ENCODE measurements around the gene GPER1. TPM values are rescaled to one million over a fixed set of nuclear protein-coding genes. Genes with fewer than 3 reads are reported as not detected.
"Not testable (repeated sequence)": the region's sequence is repeated elsewhere in the genome, so short reads cannot be mapped to it uniquely, and the experiment has no call there.

GPER1 gene
- total RNA-seq, 2 donors from 2014 or later = 3.9 to 5.3 TPM

GRCh38 chr7:1140476-1141104 lies 52.7 kb downstream of the GPER1 start:
- ATAC-seq (ENCODE audit: insufficient number of reproducible peaks, low FRiP score, low read depth) (no peak), DNase-seq (ENCODE audit: low spot score) (no peak)
- Histone ChIP-seq H3K27ac (no peak overlapping the region), H3K4me3 (no peak overlapping the region), H3K9me3 (no peaks in the 10 kb centered on the region), H3K36me3 (no peaks in the 10 kb centered on the region), H3K4me1 (ENCODE audit: control insufficient read depth in 1 of 2, low read depth in 2 of 2) (peaks cover 8 to 21% of the 10 kb centered on the region in 2 donors), H3K27me3 (replicated peaks; ENCODE audit: insufficient read depth) (no peaks in the 10 kb centered on the region)
- TF ChIP-seq CTCF (IDR thresholded peaks at IDR 0.05) = no peak

GRCh38 chr7:1141651-1142050 lies 53.7 kb downstream of the GPER1 start:
- Histone ChIP-seq H3K36me3 (no peaks in the 10 kb centered on the region), H3K4me3 (no peak overlapping the region), H3K27me3 (replicated peaks; ENCODE audit: insufficient read depth) (no peaks in the 10 kb centered on the region), H3K4me1 (ENCODE audit: control insufficient read depth in 1 of 2, low read depth in 2 of 2) (peaks cover 8 to 21% of the 10 kb centered on the region in 2 donors), H3K9me3 (no peaks in the 10 kb centered on the region), H3K27ac (no peak overlapping the region)
- no peak for TF ChIP-seq CTCF (IDR thresholded peaks at IDR 0.05)
- ATAC-seq (ENCODE audit: insufficient number of reproducible peaks, low FRiP score, low read depth) (no peak), DNase-seq (ENCODE audit: low spot score) (no peak)

- no peaks in the 10 kb centered on the region for H3K27me3 ChIP-seq (replicated peaks; ENCODE audit: insufficient read depth)
- no peak for TF ChIP-seq CTCF (IDR thresholded peaks at IDR 0.05)
- H3K36me3 ChIP-seq = no peaks in the 10 kb centered on the region
- peaks cover 4 to 16% of the 10 kb centered on the region in 2 donors for H3K4me1 ChIP-seq (ENCODE audit: control insufficient read depth in 1 of 2, low read depth in 2 of 2)
- H3K27ac ChIP-seq = no peak overlapping the region
- ATAC-seq (ENCODE audit: insufficient number of reproducible peaks, low FRiP score, low read depth) = no peak
- no peaks in the 10 kb centered on the region for H3K9me3 ChIP-seq
- no peak overlapping the region for H3K4me3 ChIP-seq
- DNase-seq (ENCODE audit: low spot score) = no peak
Measured at GRCh38 chr7:1142051-1142635, 54.2 kb downstream of the GPER1 start.

GRCh38 chr7:1143031-1143430 lies 55.1 kb downstream of the GPER1 start:
- not testable (repeated sequence) for ATAC-seq (ENCODE audit: insufficient number of reproducible peaks, low FRiP score, low read depth); H3K27me3 ChIP-seq (replicated peaks; ENCODE audit: insufficient read depth); DNase-seq (ENCODE audit: low spot score); H3K4me3 ChIP-seq; H3K9me3 ChIP-seq; H3K36me3 ChIP-seq; H3K27ac ChIP-seq
- H3K4me1 ChIP-seq (ENCODE audit: control insufficient read depth in 1 of 2, low read depth in 2 of 2) = peaks cover 0 to 11% of the 10 kb centered on the region in 2 donors

Other genes starting within 250 kb of the GPER1 start
- gene GET4, start 211.6 kb upstream of the GPER1 start, total RNA-seq = 10 to 100 TPM; 26.9 to 28.4 TPM
- gene ADAP1, start 133.4 kb upstream of the GPER1 start, total RNA-seq = 10 to 100 TPM; 24.5 to 24.6 TPM
- 10 to 100 TPM in 1 of 2 donors, 1 to 10 TPM in 1; 7.2 to 18.1 TPM for gene COX19, start 112.6 kb upstream of the GPER1 start, total RNA-seq
- gene CYP2W1, start 104.9 kb upstream of the GPER1 start, total RNA-seq = not detected
- 10 to 100 TPM in 1 of 2 donors, 1 to 10 TPM in 1; 9.0 to 20.3 TPM for gene GPR146, start 43.6 kb upstream of the GPER1 start, total RNA-seq
- 10 to 100 TPM; 19.3 to 23.2 TPM for gene ZFAND2A, start 72.1 kb downstream of the GPER1 start, total RNA-seq
- not detected for gene UNCX, start 144.8 kb downstream of the GPER1 start, total RNA-seq